Suprapubic skin (tissue), 4 donors: ENCODE data around the gene RRBP1. TPM values are rescaled to one million over a fixed set of nuclear protein-coding genes. Genes with fewer than 3 reads are reported as not detected.
A peak's percentile ranks its signal among the peaks of the same experiment; 100 is the strongest.

Experiments
- DNase-seq, 2 donors: peaks; one replicate each; pipeline ENCODE4 v3.0.0-alpha.2; 2019; ENCODE audit warnings: low spot score in 2 of 2
- H3K27ac ChIP-seq: fragments of 200-600 bp; sonication (generic); one replicate; pipeline ENCODE4 v1.5.1; 2019
- H3K27me3 ChIP-seq: fragments of 200-600 bp; sonication (generic); one replicate; pipeline ENCODE4 v1.5.1; 2019
- H3K36me3 ChIP-seq: fragments of 200-600 bp; sonication (generic); one replicate; pipeline ENCODE4 v1.5.1; 2019
- H3K4me1 ChIP-seq: fragments of 200-600 bp; sonication (generic); one replicate; pipeline ENCODE4 v1.5.1; 2019
- H3K4me3 ChIP-seq: fragments of 200-600 bp; sonication (generic); one replicate; pipeline ENCODE4 v1.5.1; 2019; ENCODE audit warnings: mild to moderate bottlenecking
- H3K9me3 ChIP-seq: fragments of 200-600 bp; sonication (generic); one replicate; pipeline ENCODE4 v1.5.1; 2019
- CTCF ChIP-seq, 2 donors: fragments of 200-600 bp in 1 of 2; fragments of 450-650 bp in 1 of 2; sonication (generic) in 1 of 2; IDR thresholded peaks; one replicate each; pipeline ENCODE4 v1.5.1; 2016 to 2019; ENCODE audit warnings: antibody characterized with exemption in 2 of 2, mild to moderate bottlenecking in 1 of 2, moderate library complexity in 1 of 2
- EP300 ChIP-seq: sonication (generic); formaldehyde crosslinking; IDR thresholded peaks from one replicate; pipeline ENCODE4 v1.6.1; 2017; ENCODE audit warnings: antibody characterized with exemption
- POLR2A ChIP-seq, 2 donors: fragments of 450-650 bp; IDR thresholded peaks; one replicate each; pipeline ENCODE4 v1.6.1; 2017; ENCODE audit warnings: antibody characterized with exemption in 2 of 2, mild to moderate bottlenecking in 2 of 2, moderate library complexity in 2 of 2
- POLR2AphosphoS5 ChIP-seq, 3 donors: sonication (generic); formaldehyde crosslinking; IDR thresholded peaks; one replicate each; pipeline ENCODE4 v1.6.1; 2017; ENCODE audit warnings: antibody characterized with exemption in 3 of 3
- WGBS: methylation state at CpG from one replicate; pipeline ENCODE4 v1.1.5; 2018; 5-methylcytosine and 5-hydroxymethylcytosine counted together
- total RNA-seq, 4 donors: library from RNA; depleted of rRNA; stranded (reverse); fragments of >200 nt; gene quantifications; one replicate each; pipeline ENCODE4 v1.1.0, GENCODE V29; 2016

The RRBP1 gene
- total RNA-seq, 4 donors from 2014 or later = 37.5 to 52.3 (median 41.3) TPM

- no peak overlapping the region for H3K27ac ChIP-seq
- WGBS = 50% methylated on average over 1 of the region's 1 CpG
- DNase-seq = no peak
- H3K27me3 ChIP-seq = no peaks in the 10 kb centered on the region
- no peak for TF ChIP-seq EP300
- TF ChIP-seq POLR2A (IDR thresholded peaks at IDR 0.05) = no peak
- no peak for TF ChIP-seq POLR2AphosphoS5 (IDR thresholded peaks at IDR 0.05)
- no peak for TF ChIP-seq CTCF (IDR thresholded peaks at IDR 0.05)
- H3K4me3 ChIP-seq = no peak overlapping the region
- H3K36me3 ChIP-seq = no peaks in the 10 kb centered on the region
- H3K9me3 ChIP-seq = no peaks in the 10 kb centered on the region
- H3K4me1 ChIP-seq = peaks cover 14% of the 10 kb centered on the region
These were observed 3.1 kb upstream of the RRBP1 start for GRCh38 chr20:17685168-17685567.

- TF ChIP-seq POLR2AphosphoS5 (IDR thresholded peaks at IDR 0.05) (no peak), EP300 (no peak), POLR2A (IDR thresholded peaks at IDR 0.05) (no peak), CTCF (IDR thresholded peaks at IDR 0.05) (no peak)
- H3K36me3 ChIP-seq = no peaks in the 10 kb centered on the region
- no peaks in the 10 kb centered on the region for H3K9me3 ChIP-seq
- no peak overlapping the region for H3K27ac ChIP-seq
- 77% methylated on average over 13 of the region's 13 CpGs for WGBS
- H3K4me3 ChIP-seq = no peak overlapping the region
- H3K27me3 ChIP-seq = no peaks in the 10 kb centered on the region
- no peak for DNase-seq
- H3K4me1 ChIP-seq = peaks cover 23% of the 10 kb centered on the region
These were observed 2.2 kb upstream of the RRBP1 start for GRCh38 chr20:17684077-17684888.

- Histone ChIP-seq H3K27me3 (no peaks in the 10 kb centered on the region), H3K27ac (no peak overlapping the region), H3K9me3 (no peaks in the 10 kb centered on the region), H3K36me3 (no peaks in the 10 kb centered on the region), H3K4me1 (peaks cover 24% of the 10 kb centered on the region), H3K4me3 (peak overlapping the region; percentile 75)
- no peak for DNase-seq
- no peak for TF ChIP-seq EP300
- TF ChIP-seq POLR2A (IDR thresholded peaks at IDR 0.05) = no peak
- TF ChIP-seq POLR2AphosphoS5 (IDR thresholded peaks at IDR 0.05) = no peak
- no peak for TF ChIP-seq CTCF (IDR thresholded peaks at IDR 0.05)
- WGBS = 68% methylated on average over 10 of the region's 10 CpGs
These were observed 1.4 kb upstream of the RRBP1 start for GRCh38 chr20:17683218-17684076.

- TF ChIP-seq POLR2AphosphoS5 (IDR thresholded peaks at IDR 0.05) (no peak), POLR2A (IDR thresholded peaks at IDR 0.05) (no peak), CTCF (IDR thresholded peaks at IDR 0.05) (no peak), EP300 (no peak)
- no peaks in the 10 kb centered on the region for H3K9me3 ChIP-seq
- H3K4me3 ChIP-seq = peak overlapping the region; percentile 75
- H3K27me3 ChIP-seq = no peaks in the 10 kb centered on the region
- H3K36me3 ChIP-seq = peaks cover 5% of the 10 kb centered on the region
- DNase-seq = no peak
- WGBS = 31% methylated on average over 10 of the region's 10 CpGs
- peaks cover 24% of the 10 kb centered on the region for H3K4me1 ChIP-seq
- H3K27ac ChIP-seq = no peak overlapping the region
These were observed 802 bp upstream of the RRBP1 start for GRCh38 chr20:17682889-17683198.

GRCh38 chr20:17681726-17682102 lies 328 bp downstream of the RRBP1 start:
- H3K4me1 ChIP-seq = peaks cover 24% of the 10 kb centered on the region
- peak overlapping the region; percentile 95 for H3K27ac ChIP-seq
- TF ChIP-seq POLR2A (IDR thresholded peaks at IDR 0.05) = no peak
- no peak for TF ChIP-seq CTCF (IDR thresholded peaks at IDR 0.05)
- no peak for TF ChIP-seq POLR2AphosphoS5 (IDR thresholded peaks at IDR 0.05)
- TF ChIP-seq EP300 = no peak
- peak overlapping the region; percentile 75 for H3K4me3 ChIP-seq
- no peaks in the 10 kb centered on the region for H3K27me3 ChIP-seq
- DNase-seq = peak in 1 of 2 donors; percentile 76
- WGBS = no CpG with 5 or more reads among the region's 65 CpGs
- H3K36me3 ChIP-seq = peaks cover 14% of the 10 kb centered on the region
- H3K9me3 ChIP-seq = no peaks in the 10 kb centered on the region
